ENCODE data around the gene NOBOX.
"Not testable (repeated sequence)": the region's sequence is repeated elsewhere in the genome, so short reads cannot be mapped to it uniquely, and the experiment has no call there.

The NOBOX gene

GRCh38 chr7:144391014-144391413, 12.5 kb downstream of the NOBOX start:
- no peak for DNase-seq (ENCODE audit: low read depth)

- DNase-seq (ENCODE audit: low read depth) = no peak
Observed at GRCh38 chr7:144390481-144390880, 13.0 kb downstream of the NOBOX start.

GRCh38 chr7:144388950-144389349, 14.5 kb downstream of the NOBOX start:
- DNase-seq (ENCODE audit: low read depth) = no peak

- DNase-seq (ENCODE audit: low read depth) = no peak
Observed at GRCh38 chr7:144386741-144387140, 16.8 kb downstream of the NOBOX start.

GRCh38 chr7:144384555-144385245, 18.8 kb downstream of the NOBOX start:
- DNase-seq (ENCODE audit: low read depth) = peak; percentile 27

- DNase-seq (ENCODE audit: low read depth) = no peak
Observed at GRCh38 chr7:144384071-144384470, 19.4 kb downstream of the NOBOX start.

- DNase-seq (ENCODE audit: low read depth) = no peak
Observed at GRCh38 chr7:144379776-144380384, 23.6 kb downstream of the NOBOX start.

- DNase-seq (ENCODE audit: low read depth) = no peak
Observed at GRCh38 chr7:144378651-144379050, 24.8 kb downstream of the NOBOX start.

- not testable (repeated sequence) for DNase-seq (ENCODE audit: low read depth)
Observed at GRCh38 chr7:144369221-144369620, 34.3 kb downstream of the NOBOX start.

- not testable (repeated sequence) for DNase-seq (ENCODE audit: low read depth)
Observed at GRCh38 chr7:144367250-144367649, 36.2 kb downstream of the NOBOX start.

GRCh38 chr7:144365523-144365922, 38.0 kb downstream of the NOBOX start:
- not testable (repeated sequence) for DNase-seq (ENCODE audit: low read depth)

GRCh38 chr7:144362061-144362460, 41.4 kb downstream of the NOBOX start:
- DNase-seq (ENCODE audit: low read depth) = not testable (repeated sequence)

GRCh38 chr7:144356860-144357259, 46.6 kb downstream of the NOBOX start:
- not testable (repeated sequence) for DNase-seq (ENCODE audit: low read depth)

GRCh38 chr7:144356185-144356584, 47.3 kb downstream of the NOBOX start:
- DNase-seq (ENCODE audit: low read depth) = not testable (repeated sequence)

- DNase-seq (ENCODE audit: low read depth) = not testable (repeated sequence)
Observed at GRCh38 chr7:144355176-144355822, 48.2 kb downstream of the NOBOX start, which contains the start of gene ARHGEF5. Gene ARHGEF5, plus strand, starts transcription at chr7:144355402. Its CDS starts 7,268 bp downstream, at chr7:144362670.

- DNase-seq (ENCODE audit: low read depth) = not testable (repeated sequence)
Observed at GRCh38 chr7:144351667-144352066, 51.8 kb downstream of the NOBOX start.

GRCh38 chr7:144348625-144349024, 54.9 kb downstream of the NOBOX start:
- DNase-seq (ENCODE audit: low read depth) = not testable (repeated sequence)

Measured in activated T-cell treated with anti-CD3 and anti-CD28 coated beads for 24 hours (primary cell).